ENCODE results near the gene DAO.

- TF ChIP-seq, protein P1, sequence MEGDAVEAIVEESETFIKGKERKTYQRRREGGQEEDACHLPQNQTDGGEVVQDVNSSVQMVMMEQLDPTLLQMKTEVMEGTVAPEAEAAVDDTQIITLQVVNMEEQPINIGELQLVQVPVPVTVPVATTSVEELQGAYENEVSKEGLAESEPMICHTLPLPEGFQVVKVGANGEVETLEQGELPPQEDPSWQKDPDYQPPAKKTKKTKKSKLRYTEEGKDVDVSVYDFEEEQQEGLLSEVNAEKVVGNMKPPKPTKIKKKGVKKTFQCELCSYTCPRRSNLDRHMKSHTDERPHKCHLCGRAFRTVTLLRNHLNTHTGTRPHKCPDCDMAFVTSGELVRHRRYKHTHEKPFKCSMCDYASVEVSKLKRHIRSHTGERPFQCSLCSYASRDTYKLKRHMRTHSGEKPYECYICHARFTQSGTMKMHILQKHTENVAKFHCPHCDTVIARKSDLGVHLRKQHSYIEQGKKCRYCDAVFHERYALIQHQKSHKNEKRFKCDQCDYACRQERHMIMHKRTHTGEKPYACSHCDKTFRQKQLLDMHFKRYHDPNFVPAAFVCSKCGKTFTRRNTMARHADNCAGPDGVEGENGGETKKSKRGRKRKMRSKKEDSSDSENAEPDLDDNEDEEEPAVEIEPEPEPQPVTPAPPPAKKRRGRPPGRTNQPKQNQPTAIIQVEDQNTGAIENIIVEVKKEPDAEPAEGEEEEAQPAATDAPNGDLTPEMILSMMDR (conservative IDR thresholded peaks at IDR 0.05 in 1 of 2, IDR thresholded peaks at IDR 0.05 in 1 of 2; ENCODE audit: low read depth in 1 of 2, low read length in 2 of 2) = no peak
- TF ChIP-seq EZH2 (IDR thresholded peaks at IDR 0.05; ENCODE audit: low read length, missing control alignments) = no peak
Measured at GRCh38 chr12:108842361-108842760, 37.5 kb upstream of the DAO start.
